ENCODE data around the gene TRPC3. TPM values are rescaled to one million over a fixed set of nuclear protein-coding genes. Genes with fewer than 3 reads are reported as not detected.

The TRPC3 gene
- polyA plus RNA-seq, 12 donors = 0.41 to 2.1 (median 0.81) TPM; not detected in 2

DNA sequence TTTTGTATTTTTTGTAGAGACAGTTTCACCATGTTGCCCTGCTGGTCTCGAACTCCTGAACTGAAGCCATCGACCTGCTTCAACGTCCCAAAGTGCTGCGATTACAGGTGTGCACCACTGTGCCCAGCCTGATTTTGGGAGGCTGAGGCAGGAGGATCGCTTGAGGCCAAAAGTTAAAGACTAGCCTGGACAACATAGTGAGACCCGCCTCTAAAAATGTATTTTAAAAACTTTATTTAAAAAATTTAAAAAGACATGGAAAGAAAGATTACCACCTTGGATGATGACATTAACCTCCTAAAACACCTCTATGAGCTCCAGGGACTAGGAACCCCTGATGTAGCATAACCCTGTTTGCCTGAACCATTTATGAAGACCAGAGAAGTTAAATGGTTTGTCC is 75.8 kb downstream of the TRPC3 start:
- no peak for DNase-seq

GRCh38 chr4:121875652-121876051 is 76.2 kb downstream of the TRPC3 start:
- no peak for DNase-seq

DNA sequence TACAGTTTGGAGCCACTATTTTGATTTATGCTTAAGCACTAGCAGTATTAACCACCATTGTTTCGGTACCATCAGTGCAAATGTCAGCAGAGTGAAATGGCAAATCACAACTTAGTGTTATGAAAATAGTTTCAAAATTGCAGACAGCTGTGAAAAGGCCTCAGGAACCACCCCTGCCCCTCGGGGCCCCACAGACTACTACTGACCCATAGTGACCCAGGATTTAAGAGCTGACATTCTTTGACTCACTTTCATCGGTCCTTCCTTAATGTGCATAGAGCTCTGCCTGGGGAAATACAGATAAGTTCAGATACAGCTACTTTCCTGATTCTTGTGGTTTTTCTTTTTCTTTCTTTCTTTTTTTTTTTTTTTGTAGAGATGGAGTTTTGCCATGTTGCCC is 78.3 kb downstream of the TRPC3 start:
- no peak for DNase-seq

DNA sequence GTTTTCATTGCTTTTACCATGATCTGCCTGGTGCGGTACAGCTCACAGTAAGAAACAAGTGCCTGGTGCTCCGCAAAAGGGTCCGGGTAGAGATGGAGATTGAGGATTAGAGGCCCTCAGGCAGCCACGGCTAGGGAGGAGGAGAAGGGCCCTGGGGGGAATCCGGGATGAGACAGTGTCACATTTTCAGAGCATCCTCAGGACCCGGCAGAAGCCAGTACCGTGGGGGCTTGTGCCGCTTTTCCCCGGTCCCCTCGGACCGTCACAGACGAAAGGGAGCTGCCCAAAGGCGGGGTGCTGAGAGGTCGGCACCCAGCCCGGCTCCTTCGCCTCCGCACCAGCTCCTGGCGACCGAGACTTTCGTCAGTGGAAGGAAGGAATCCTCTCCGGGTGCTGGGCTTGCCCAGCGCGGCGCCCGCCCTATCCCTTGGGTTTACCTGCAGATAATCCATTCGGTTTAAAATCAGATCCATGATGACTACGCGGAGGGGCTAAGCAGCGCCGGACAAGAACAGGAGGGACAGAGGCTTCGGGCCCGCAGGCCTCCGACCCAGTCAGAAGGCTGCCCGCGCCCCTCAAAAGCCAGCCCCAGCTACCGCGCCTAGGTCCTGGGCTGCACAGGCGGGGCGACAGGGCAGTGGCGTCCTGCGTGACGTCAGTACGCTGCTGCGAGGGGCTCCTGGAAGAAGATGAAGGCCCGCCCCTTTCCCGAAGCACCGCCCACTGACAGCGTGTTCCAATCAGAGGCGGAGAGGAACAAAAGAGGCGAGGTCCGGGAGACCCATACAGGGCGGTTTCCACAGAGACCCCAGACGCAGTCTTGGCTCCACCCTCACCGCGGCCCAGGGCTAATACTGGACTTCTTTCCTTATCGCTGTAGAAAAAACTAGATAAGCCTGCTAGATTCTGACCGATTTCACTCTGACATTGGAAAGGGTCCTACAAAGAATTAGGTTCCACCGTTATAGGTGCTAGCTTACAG is 81.7 kb downstream of the TRPC3 start, which contains the start of gene BBS7:
Gene BBS7 (minus strand): TSS at position 634 of the 982 bp plus-strand sequence. CDS start 161 bp downstream, at position 473.
- peak; percentile 99 for DNase-seq

DNA sequence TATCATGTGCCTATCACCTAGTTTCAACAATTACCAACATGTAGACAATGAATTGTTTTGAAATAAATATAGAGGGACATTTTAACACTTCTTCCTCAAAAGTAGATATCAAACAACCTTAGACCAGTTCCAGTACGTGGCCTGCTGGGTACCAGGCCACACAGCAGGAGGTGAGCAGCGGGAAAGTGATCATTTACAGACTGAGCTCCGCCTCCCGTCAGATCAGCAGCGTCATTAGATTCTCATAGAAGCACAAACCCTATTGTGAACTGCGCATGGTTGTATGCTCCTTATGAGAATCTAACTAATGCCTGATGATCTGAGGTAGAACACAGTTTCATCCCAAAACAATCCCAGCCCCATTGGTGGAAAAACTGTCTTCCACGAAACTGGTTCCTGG is 88.1 kb downstream of the TRPC3 start:
- DNase-seq = no peak

- DNase-seq = no peak
These were observed 90.4 kb downstream of the TRPC3 start for GRCh38 chr4:121861426-121861825.

DNA sequence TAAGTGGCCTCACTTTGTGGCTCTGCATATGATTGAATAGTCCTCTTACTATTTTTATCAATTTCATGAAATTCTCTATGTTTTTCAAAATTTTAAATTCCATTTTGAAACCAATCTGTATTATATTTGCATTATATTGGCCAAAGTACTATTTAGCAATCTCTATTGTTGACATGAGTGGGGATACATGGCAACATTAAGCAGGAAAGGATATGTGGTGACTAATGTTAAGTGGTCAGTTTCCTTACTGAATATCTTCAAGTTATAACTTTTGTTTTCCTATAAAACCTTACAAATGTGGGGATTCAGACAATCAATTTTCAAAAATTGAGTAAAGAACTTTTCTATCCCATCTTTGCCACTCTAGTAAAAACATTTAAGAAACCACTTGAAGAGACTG is 91.7 kb downstream of the TRPC3 start:
- DNase-seq = no peak

DNA sequence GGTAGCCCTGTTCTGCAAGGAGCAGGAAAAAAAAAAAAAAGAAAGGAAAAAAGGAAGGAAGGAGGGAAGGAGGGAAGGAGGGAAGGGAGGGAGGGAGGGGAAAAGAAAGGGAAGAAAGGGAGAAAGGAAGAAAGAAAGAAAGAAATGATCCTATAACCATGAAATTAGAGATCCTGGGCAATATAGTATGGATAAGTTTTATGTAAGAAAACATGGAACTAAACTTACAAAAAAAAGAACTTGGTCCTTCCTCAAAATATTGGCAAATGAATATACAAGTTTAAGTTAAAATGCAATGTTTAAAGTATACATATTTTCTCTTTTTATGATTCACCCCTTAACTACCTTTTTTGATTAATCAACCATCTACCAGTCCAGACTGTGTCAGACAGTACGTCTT is 100.5 kb downstream of the TRPC3 start:
- no peak for DNase-seq

- no peak for DNase-seq
These were observed 105.2 kb downstream of the TRPC3 start for GRCh38 chr4:121846662-121847061.

DNA sequence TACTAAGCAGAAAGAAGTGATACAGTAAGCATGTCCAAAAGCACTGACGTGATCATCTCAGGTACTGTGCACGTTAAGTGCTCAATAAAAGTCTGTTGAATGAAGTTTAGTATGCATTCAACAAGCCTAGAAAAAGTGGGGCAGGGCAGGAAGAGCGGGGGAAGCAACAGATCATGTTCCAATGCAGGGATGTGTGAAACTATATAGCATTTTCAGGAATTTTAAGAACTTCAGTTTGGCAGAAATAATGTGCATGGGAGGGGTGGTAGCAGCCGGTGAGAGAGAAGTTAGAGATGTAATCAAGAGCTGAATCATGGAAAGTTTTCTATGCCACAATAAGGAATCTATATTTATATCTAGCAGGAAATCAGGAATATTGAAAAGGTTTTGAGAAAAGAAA is 109.0 kb downstream of the TRPC3 start:
- DNase-seq = no peak

GRCh38 chr4:121838136-121838535 is 113.7 kb downstream of the TRPC3 start:
- DNase-seq = no peak

- no peak for DNase-seq
These were observed 122.3 kb downstream of the TRPC3 start for GRCh38 chr4:121829511-121829910.

Other genes with a start within 250 kb of the TRPC3 start
- 1 to 10 TPM in 8 of 12 donors, under 1 TPM in 2, not detected in 2; 0.55 to 2.8 (median 1.7) TPM for gene SMIM43, start 186.9 kb downstream of the TRPC3 start, polyA plus RNA-seq (ENCODE audit: insufficient read length in 12 of 12)
- 10 to 100 TPM in 11 of 12 donors, not detected in 1; 24.0 to 58.3 (median 33.1) TPM for gene EXOSC9, start 150.7 kb downstream of the TRPC3 start, polyA plus RNA-seq (ENCODE audit: insufficient read length in 12 of 12)
- 10 to 100 TPM in 11 of 12 donors, not detected in 1; 12.2 to 34.5 (median 24.5) TPM for gene CCNA2, start 128.2 kb downstream of the TRPC3 start, polyA plus RNA-seq (ENCODE audit: insufficient read length in 12 of 12)
- 10 to 100 TPM in 9 of 12 donors, 1 to 10 TPM in 2, not detected in 1; 8.7 to 19.6 (median 14.6) TPM for gene BBS7, start 81.6 kb downstream of the TRPC3 start, polyA plus RNA-seq (ENCODE audit: insufficient read length in 12 of 12)
- gene BLTP1, start 200.3 kb upstream of the TRPC3 start, polyA plus RNA-seq (ENCODE audit: insufficient read length in 12 of 12) = 10 to 100 TPM in 11 of 12 donors, not detected in 1; 39.5 to 66.9 (median 50.9) TPM